Heart left ventricle (tissue), 13 donors: Measurements from ENCODE around the gene RNF5.

ENCODE experiments used
- CTCF ChIP-seq, 12 donors: fragments of 200-600 bp; sonication (generic) in 4 of 12; IDR thresholded peaks; one replicate each; pipeline versions ENCODE4 v1.5.0 to v1.8.0; 2018 to 2022; ENCODE audit warnings: antibody characterized with exemption in 12 of 12, mild to moderate bottlenecking in 5 of 12
- POLR2A ChIP-seq, 2 donors: fragments of 450-650 bp; IDR thresholded peaks; one replicate each; pipeline ENCODE4 v1.6.1; 2017; ENCODE audit warnings: antibody characterized with exemption in 2 of 2, mild to moderate bottlenecking in 2 of 2, moderate library complexity in 2 of 2
- donor health status: ischemic (EF 13 %, LVEDD 7.1; RV severe dilation, severe dysfunction).
- donor health status: DM: no; HTN: yes; CAD: no.
- donor health status: DM: no; HTN: no; CAD: no.
- donor health status: ischemic (EF 25% LVEDD 6.9; RV normal size, moderate dysfunction).
- donor health status: ischemic (EF 25% LVEDD 5.7; RV mildly dilated, moderate dysfunction).
- donor health status: ischemic (EF 35%, LVEDD 5.7; RV mildly dilated, moderate dysfunction).
- donor health status: nonischemic (EF 11% LVEDD 7.7; RV severe dilation, severe dysfunction).
- donor health status: DM: yes; HTN: yes; CAD: no.
- donor health status: PGD.
- donor health status: ischemic (EF 29% LVEDD 5.4; RV normal size, mild dysfunction).
- donor health status: nonischemic (EF 23%, LVEDD 6.1; RV moderate dilation, normal function).

- peak in 8 of 12 donors; percentile 6 to 57 (median 36) for TF ChIP-seq CTCF (IDR thresholded peaks at IDR 0.05)
- TF ChIP-seq POLR2A (IDR thresholded peaks at IDR 0.05), result peak; percentile 78 to 93
Observed at GRCh38 chr6:32194825-32195651, 16.8 kb downstream of the RNF5 start.
